Measurements from ENCODE around the gene ELP6.
"Not testable (repeated sequence)": the region's sequence is repeated elsewhere in the genome, so short reads cannot be mapped to it uniquely, and the experiment has no call there.

The ELP6 gene

GRCh38 chr3:47512416-47513124 is 942 bp downstream of the ELP6 start:
- FAIRE-seq: no peak
- no peak for DNase-seq (ENCODE audit: low spot score)

- not testable (repeated sequence) for DNase-seq (ENCODE audit: low spot score); FAIRE-seq
These were observed 8.2 kb downstream of the ELP6 start for GRCh38 chr3:47505267-47505666.

GRCh38 chr3:47504113-47504512 is 9.4 kb downstream of the ELP6 start:
- no peak for DNase-seq (ENCODE audit: low spot score)
- FAIRE-seq: no peak

- DNase-seq (ENCODE audit: low spot score) (no peak), FAIRE-seq (no peak)
These were observed 10.5 kb downstream of the ELP6 start for GRCh38 chr3:47503033-47503432.

GRCh38 chr3:47496892-47497291 is 16.6 kb downstream of the ELP6 start:
- no peak for FAIRE-seq

GRCh38 chr3:47495886-47496285 is 17.6 kb downstream of the ELP6 start:
- FAIRE-seq (no peak), DNase-seq (ENCODE audit: low spot score) (no peak)

More at GRCh38 chr3:47496892-47497291, 16.6 kb downstream of the ELP6 start:
- no peak for DNase-seq (ENCODE audit: low spot score)

GRCh38 chr3:47495111-47495510 is 18.4 kb downstream of the ELP6 start:
- FAIRE-seq (no peak), DNase-seq (ENCODE audit: low spot score) (no peak)

GRCh38 chr3:47491777-47492176 is 21.7 kb downstream of the ELP6 start:
- DNase-seq (ENCODE audit: low spot score): no peak
- FAIRE-seq: no peak

GRCh38 chr3:47491186-47491585 is 22.3 kb downstream of the ELP6 start:
- DNase-seq (ENCODE audit: low spot score): no peak
- no peak for FAIRE-seq

- FAIRE-seq (no peak), DNase-seq (ENCODE audit: low spot score) (no peak)
These were observed 26.2 kb downstream of the ELP6 start for GRCh38 chr3:47487265-47487664.

- DNase-seq (ENCODE audit: low spot score): no peak
- FAIRE-seq: no peak
These were observed 27.7 kb downstream of the ELP6 start for GRCh38 chr3:47485812-47486211.

- DNase-seq (ENCODE audit: low spot score) (no peak), FAIRE-seq (no peak)
These were observed 31.1 kb downstream of the ELP6 start for GRCh38 chr3:47482366-47482765.

- not testable (repeated sequence) for FAIRE-seq; DNase-seq (ENCODE audit: low spot score)
These were observed 31.7 kb downstream of the ELP6 start for GRCh38 chr3:47481763-47482162.

- not testable (repeated sequence) for DNase-seq (ENCODE audit: low spot score); FAIRE-seq
These were observed 33.2 kb downstream of the ELP6 start for GRCh38 chr3:47480267-47480666.

- FAIRE-seq (no peak), DNase-seq (ENCODE audit: low spot score) (no peak)
These were observed 33.7 kb downstream of the ELP6 start for GRCh38 chr3:47479826-47480160.

- FAIRE-seq: no peak
These were observed 35.5 kb downstream of the ELP6 start for GRCh38 chr3:47478022-47478421.

GRCh38 chr3:47476644-47477199 is 36.8 kb downstream of the ELP6 start:
- FAIRE-seq: no peak
- DNase-seq (ENCODE audit: low spot score): no peak

More at GRCh38 chr3:47478022-47478421, 35.5 kb downstream of the ELP6 start:
- no peak for DNase-seq (ENCODE audit: low spot score)

GRCh38 chr3:47476330-47476626 is 37.2 kb downstream of the ELP6 start:
- DNase-seq (ENCODE audit: low spot score) (no peak), FAIRE-seq (no peak)

GRCh38 chr3:47475570-47476329 is 37.8 kb downstream of the ELP6 start, which contains the start of gene SCAP:
Gene SCAP, minus strand, starts transcription at chr3:47475941. Its CDS starts 32,948 bp downstream, at chr3:47442993.
- peak; percentile 69 for DNase-seq (ENCODE audit: low spot score)
- no peak for FAIRE-seq

GRCh38 chr3:47475029-47475569 is 38.4 kb downstream of the ELP6 start:
- no peak for DNase-seq (ENCODE audit: low spot score)
- no peak for FAIRE-seq

- no peak for DNase-seq (ENCODE audit: low spot score)
- FAIRE-seq: no peak
These were observed 40.1 kb downstream of the ELP6 start for GRCh38 chr3:47473391-47473790.

- DNase-seq (ENCODE audit: low spot score): no peak
- no peak for FAIRE-seq
These were observed 43.9 kb downstream of the ELP6 start for GRCh38 chr3:47469616-47470015.
